Measurements from ENCODE around the gene IDI1. TPM values are rescaled to one million over a fixed set of nuclear protein-coding genes. Genes with fewer than 3 reads are reported as not detected.

IDI1 gene
- total and polyA plus RNA-seq, 2 of the 13 experiments (the other 11 are each of a cell fraction or from before 2014, with no cell fraction given), result 44.4 to 145 TPM

DNA sequence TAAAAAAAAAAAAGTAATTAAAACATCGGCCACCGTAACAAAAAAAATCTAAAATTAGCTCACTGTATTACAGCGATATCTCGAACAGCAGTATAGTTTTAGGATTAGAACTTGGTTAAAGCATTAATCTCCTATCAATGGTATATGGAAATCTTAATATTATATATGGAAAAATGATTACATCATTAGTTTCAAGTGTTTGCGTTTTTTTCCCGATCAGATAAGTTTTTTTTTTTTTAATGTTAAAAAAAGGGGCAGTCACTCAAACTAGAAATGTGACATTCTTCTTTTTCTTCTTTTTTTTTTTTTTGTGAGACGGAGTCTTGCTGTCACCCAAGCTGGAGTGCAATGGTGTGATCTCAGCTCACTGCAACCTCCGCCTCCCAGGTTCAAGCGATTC is 7.4 kb downstream of the IDI1 start:
- 98% methylated on average over 9 of the region's 9 CpGs for WGBS (ENCODE audit: low lambda C conversion rate)
- ChIA-PET POLR2A (no interaction called here), CTCF (ENCODE audit: low intra/inter-chr PET ratio, low total read pairs) (interaction anchor here (0.6 kb wide), 1 partner anchor 19 kb away, joined by 3 read pairs; no protein-coding TSS in a partner anchor)
- Histone ChIP-seq H3K27ac (ENCODE audit: extremely low read length, insufficient read depth, low read length) (no peak overlapping the region), H3K9ac (ENCODE audit: insufficient read depth, low read depth, low read length) (no peak overlapping the region), H3K36me3 (replicated peaks in 1 of 2; ENCODE audit: control insufficient read depth in 1 of 2, insufficient read depth in 2 of 2, low read length in 2 of 2) (peaks cover 7 to 30% of the 10 kb centered on the region in 2 experiments), H3K4me1 (ENCODE audit: insufficient read depth, low read length) (peaks cover 33% of the 10 kb centered on the region), H3K4me2 (ENCODE audit: low read depth, low read length) (no peak overlapping the region), H3K27me3 (ENCODE audit: control insufficient read depth in 1 of 2, insufficient read depth in 2 of 2, low read length in 2 of 2) (no peaks in the 10 kb centered on the region), H3K9me3 (ENCODE audit: low read length) (no peaks in the 10 kb centered on the region), H3K4me3 (replicated peaks in 1 of 3; ENCODE audit: insufficient read depth in 1 of 3, low read depth in 2 of 3, low read length in 3 of 3) (no peak overlapping the region), H4K20me1 (ENCODE audit: insufficient read depth, low read length) (peaks cover 51% of the 10 kb centered on the region), H3K79me2 (ENCODE audit: insufficient read depth, low read length) (peaks cover 34% of the 10 kb centered on the region), H2AFZ (ENCODE audit: low read length) (no peak overlapping the region)
- no peak for ATAC-seq
- TF ChIP-seq, protein P1, sequence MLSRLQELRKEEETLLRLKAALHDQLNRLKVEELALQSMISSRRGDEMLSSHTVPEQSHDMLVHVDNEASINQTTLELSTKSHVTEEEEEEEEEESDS (CRISPR knock-in tag; IDR thresholded peaks at IDR 0.05; ENCODE audit: borderline replicate concordance), result no peak
- no peak for TF ChIP-seq ETV5 (CRISPR knock-in tag; IDR thresholded peaks at IDR 0.05; ENCODE audit: borderline replicate concordance)
- TF ChIP-seq, protein P2, sequence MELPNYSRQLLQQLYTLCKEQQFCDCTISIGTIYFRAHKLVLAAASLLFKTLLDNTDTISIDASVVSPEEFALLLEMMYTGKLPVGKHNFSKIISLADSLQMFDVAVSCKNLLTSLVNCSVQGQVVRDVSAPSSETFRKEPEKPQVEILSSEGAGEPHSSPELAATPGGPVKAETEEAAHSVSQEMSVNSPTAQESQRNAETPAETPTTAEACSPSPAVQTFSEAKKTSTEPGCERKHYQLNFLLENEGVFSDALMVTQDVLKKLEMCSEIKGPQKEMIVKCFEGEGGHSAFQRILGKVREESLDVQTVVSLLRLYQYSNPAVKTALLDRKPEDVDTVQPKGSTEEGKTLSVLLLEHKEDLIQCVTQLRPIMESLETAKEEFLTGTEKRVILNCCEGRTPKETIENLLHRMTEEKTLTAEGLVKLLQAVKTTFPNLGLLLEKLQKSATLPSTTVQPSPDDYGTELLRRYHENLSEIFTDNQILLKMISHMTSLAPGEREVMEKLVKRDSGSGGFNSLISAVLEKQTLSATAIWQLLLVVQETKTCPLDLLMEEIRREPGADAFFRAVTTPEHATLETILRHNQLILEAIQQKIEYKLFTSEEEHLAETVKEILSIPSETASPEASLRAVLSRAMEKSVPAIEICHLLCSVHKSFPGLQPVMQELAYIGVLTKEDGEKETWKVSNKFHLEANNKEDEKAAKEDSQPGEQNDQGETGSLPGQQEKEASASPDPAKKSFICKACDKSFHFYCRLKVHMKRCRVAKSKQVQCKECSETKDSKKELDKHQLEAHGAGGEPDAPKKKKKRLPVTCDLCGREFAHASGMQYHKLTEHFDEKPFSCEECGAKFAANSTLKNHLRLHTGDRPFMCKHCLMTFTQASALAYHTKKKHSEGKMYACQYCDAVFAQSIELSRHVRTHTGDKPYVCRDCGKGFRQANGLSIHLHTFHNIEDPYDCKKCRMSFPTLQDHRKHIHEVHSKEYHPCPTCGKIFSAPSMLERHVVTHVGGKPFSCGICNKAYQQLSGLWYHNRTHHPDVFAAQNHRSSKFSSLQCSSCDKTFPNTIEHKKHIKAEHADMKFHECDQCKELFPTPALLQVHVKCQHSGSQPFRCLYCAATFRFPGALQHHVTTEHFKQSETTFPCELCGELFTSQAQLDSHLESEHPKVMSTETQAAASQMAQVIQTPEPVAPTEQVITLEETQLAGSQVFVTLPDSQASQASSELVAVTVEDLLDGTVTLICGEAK (IDR thresholded peaks at IDR 0.05), result no peak
- TF ChIP-seq, protein P2 (CRISPR knock-in tag; IDR thresholded peaks at IDR 0.05), result no peak
- TF ChIP-seq ZBTB7A (CRISPR knock-in tag; IDR thresholded peaks at IDR 0.05), result no peak
- TF ChIP-seq ATF7 (IDR thresholded peaks at IDR 0.05), result peak; percentile 79
- TF ChIP-seq ATF7 (CRISPR knock-in tag; IDR thresholded peaks at IDR 0.05), result no peak
- TF ChIP-seq ZNF207 (IDR thresholded peaks at IDR 0.05; ENCODE audit: borderline replicate concordance), result no peak
- no peak for TF ChIP-seq SMYD3 (CRISPR knock-in tag; IDR thresholded peaks at IDR 0.05)
- no peak for FAIRE-seq
- in situ Hi-C loops (cut with HindIII; ENCODE audit: extremely low pct_ligation_motif_present, low pct_unique_long_range_greater_than_20kb) (no loop called here), intact Hi-C loops (cut with micrococcal nuclease; ENCODE audit: unreplicated experiment) (no loop called here)
- no TSS peak for BruUV-seq (replicated peaks)
- DNase-seq (ENCODE audit: low spot score), result no peak
